HepG2 (cell line): ENCODE data around the gene COL2A1. TPM values are rescaled to one million over a fixed set of nuclear protein-coding genes. Genes with fewer than 3 reads are reported as not detected.

ENCODE experiments used
- CCDC6 ChIP-seq: sonication (generic); formaldehyde crosslinking; IDR thresholded peaks from 2 replicates; pipeline ENCODE4 v1.8.1; 2022; ENCODE audit warnings: mild to moderate bottlenecking, missing genetic modification reagents, moderate library complexity
- EED ChIP-seq: sonication (generic); formaldehyde crosslinking; IDR thresholded peaks from 2 replicates; pipeline ENCODE4 v1.5.0; 2020; ENCODE audit warnings: mild to moderate bottlenecking, missing genetic modification reagents
- FOSL1 ChIP-seq: sonication (generic); formaldehyde crosslinking; IDR thresholded peaks from 2 replicates; pipeline ENCODE4 v1.9.0; 2021; ENCODE audit warnings: missing genetic modification reagents, borderline replicate concordance
- FOXA3 ChIP-seq: IDR thresholded peaks from 2 replicates; pipeline ENCODE4 v1.6.1; 2016; ENCODE audit warnings: missing genetic modification reagents, missing compliant biosample characterization
- IKZF4 ChIP-seq: sonication (generic); formaldehyde crosslinking; IDR thresholded peaks from 2 replicates; pipeline ENCODE4 v1.5.1; 2020; ENCODE audit warnings: borderline replicate concordance, mild to moderate bottlenecking, low read depth, missing genetic modification reagents; ENCODE audit errors: not compliant biosample characterization
- REL ChIP-seq: sonication (generic); formaldehyde crosslinking; conservative IDR thresholded peaks from 2 replicates; pipeline ENCODE4 v1.8.0; 2022; ENCODE audit warnings: mild to moderate bottlenecking, missing genetic modification reagents, moderate library complexity
- ZNF101 ChIP-seq: sonication (generic); formaldehyde crosslinking; IDR thresholded peaks from 2 replicates; pipeline ENCODE4 v1.4.0; 2020; ENCODE audit warnings: mild to moderate bottlenecking, low read depth, missing genetic modification reagents, borderline replicate concordance
- ZNF17 ChIP-seq: sonication (generic); formaldehyde crosslinking; IDR thresholded peaks from 2 replicates; pipeline ENCODE4 v1.5.0; 2020; ENCODE audit warnings: mild to moderate bottlenecking, missing genetic modification reagents
- ZNF317 ChIP-seq: sonication (generic); formaldehyde crosslinking; IDR thresholded peaks from 2 replicates; pipeline ENCODE4 v1.5.0; 2020; ENCODE audit warnings: mild to moderate bottlenecking, missing genetic modification reagents
- ZNF354B ChIP-seq: sonication (generic); formaldehyde crosslinking; IDR thresholded peaks from 2 replicates; pipeline ENCODE4 v1.8.0; 2022; ENCODE audit warnings: mild to moderate bottlenecking, missing genetic modification reagents
- ZNF557 ChIP-seq: sonication (generic); formaldehyde crosslinking; IDR thresholded peaks from 2 replicates; pipeline ENCODE4 v1.4.0; 2020; ENCODE audit warnings: missing genetic modification reagents
- ZNF672 ChIP-seq: sonication (generic); formaldehyde crosslinking; IDR thresholded peaks from 2 replicates; pipeline ENCODE4 v1.8.1; 2022; ENCODE audit warnings: missing genetic modification reagents
- ZNF772 ChIP-seq: sonication (generic); formaldehyde crosslinking; IDR thresholded peaks from 2 replicates; pipeline ENCODE4 v1.5.0; 2020; ENCODE audit warnings: mild to moderate bottlenecking, missing genetic modification reagents
- polyA plus RNA-seq, 8 experiments: library from polyadenylated mRNA; depleted of rRNA in 3 of 8; stranded (reverse) in 7 of 8; unstranded in 1 of 8; fragments of >200 nt; fragmentation: Illumina TruSeq in 4 of 8; extraction: Trizol in 4 of 8; gene quantifications; 2 replicates each; pipeline versions ENCODE4 v1.2.1 to v1.2.3, GENCODE V29; 2011 to 2016; ENCODE audit warnings: low read depth in 4 of 8, missing spikeins in 1 of 8, mixed read lengths in 1 of 8; ENCODE audit not compliant: insufficient read depth in 1 of 8
- total RNA-seq, 5 experiments: library from RNA; depleted of rRNA; stranded (reverse); fragments of >200 nt; fragmentation: Illumina TruSeq; extraction: Trizol; gene quantifications; 2 replicates each; pipeline ENCODE4 v1.2.3, GENCODE V29; 2016; ENCODE audit warnings: low read depth in 1 of 5
- TF ChIP-seq, protein P1 (sequence below): sonication (generic); formaldehyde crosslinking; IDR thresholded peaks from 2 replicates; pipeline ENCODE4 v1.8.1; 2022; ENCODE audit warnings: mild to moderate bottlenecking, missing genetic modification reagents
- TF ChIP-seq, protein P2 (sequence below): sonication (generic); formaldehyde crosslinking; IDR thresholded peaks from 2 replicates; pipeline ENCODE4 v1.4.0; 2020; ENCODE audit warnings: low read depth, mild to moderate bottlenecking, missing genetic modification reagents
- TF ChIP-seq, protein P3 (sequence below): sonication (generic); formaldehyde crosslinking; IDR thresholded peaks from 2 replicates; pipeline ENCODE4 v1.5.0; 2020; ENCODE audit warnings: missing genetic modification reagents
- TF ChIP-seq, protein P4 (sequence below): sonication (generic); formaldehyde crosslinking; IDR thresholded peaks from 2 replicates; pipeline ENCODE4 v1.8.1; 2023; ENCODE audit warnings: missing genetic modification reagents, inconsistent platforms, borderline replicate concordance
- TF ChIP-seq, protein P5 (sequence below): sonication (generic); formaldehyde crosslinking; IDR thresholded peaks from 2 replicates; pipeline ENCODE4 v1.8.1; 2023; ENCODE audit warnings: missing genetic modification reagents, mild to moderate bottlenecking, borderline replicate concordance
- TF ChIP-seq, protein P6 (sequence below): sonication (generic); formaldehyde crosslinking; IDR thresholded peaks from 2 replicates; pipeline ENCODE4 v1.5.1; 2020; ENCODE audit warnings: mild to moderate bottlenecking, missing genetic modification reagents, borderline replicate concordance
- TF ChIP-seq, protein P7 (sequence below): sonication (generic); formaldehyde crosslinking; conservative IDR thresholded peaks from 2 replicates; pipeline ENCODE4 v1.4.0; 2020; ENCODE audit warnings: missing genetic modification reagents

The COL2A1 gene
- total and polyA plus RNA-seq, 2 of the 13 experiments (the other 11 are each of a cell fraction or from before 2014, with no cell fraction given): 7.4 to 38.3 TPM

DNA sequence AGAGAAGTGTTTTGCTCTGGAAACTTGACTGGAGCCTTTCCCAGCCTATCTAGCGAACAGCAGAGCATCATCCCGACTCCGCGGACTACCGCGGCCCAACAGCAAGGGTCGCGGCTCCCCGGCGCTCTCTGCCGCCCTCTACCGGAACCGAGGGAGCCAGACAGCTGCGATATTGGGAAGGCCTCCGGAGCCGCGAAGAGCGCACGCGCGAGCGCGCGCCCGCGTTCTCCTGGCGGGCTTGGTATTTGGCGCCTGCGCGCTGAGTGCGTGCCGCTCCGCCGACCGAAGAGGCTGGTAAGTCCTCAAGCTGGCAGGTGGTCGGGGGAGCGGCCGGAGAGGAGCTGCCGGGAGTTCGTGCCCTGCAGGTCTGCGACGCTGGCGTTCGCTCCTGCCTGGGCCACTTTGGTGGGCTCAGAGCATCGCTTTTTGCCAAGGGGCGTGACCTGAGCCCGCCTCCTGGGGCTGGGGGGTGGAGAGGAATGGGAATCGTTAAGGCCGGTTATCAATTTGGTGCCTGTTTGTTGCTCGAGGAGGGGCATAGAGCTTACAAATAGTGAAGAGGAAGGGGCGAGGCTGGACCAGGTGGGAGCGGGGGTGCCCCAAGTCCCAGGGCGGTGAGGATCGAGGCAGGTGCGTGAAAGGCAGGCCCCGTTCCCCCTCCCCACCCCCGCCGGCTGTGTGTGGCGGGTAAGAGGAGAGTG is 40.8 kb downstream of the COL2A1 start, which contains the start of gene TMEM106C (continued):
- TF ChIP-seq, protein P1, sequence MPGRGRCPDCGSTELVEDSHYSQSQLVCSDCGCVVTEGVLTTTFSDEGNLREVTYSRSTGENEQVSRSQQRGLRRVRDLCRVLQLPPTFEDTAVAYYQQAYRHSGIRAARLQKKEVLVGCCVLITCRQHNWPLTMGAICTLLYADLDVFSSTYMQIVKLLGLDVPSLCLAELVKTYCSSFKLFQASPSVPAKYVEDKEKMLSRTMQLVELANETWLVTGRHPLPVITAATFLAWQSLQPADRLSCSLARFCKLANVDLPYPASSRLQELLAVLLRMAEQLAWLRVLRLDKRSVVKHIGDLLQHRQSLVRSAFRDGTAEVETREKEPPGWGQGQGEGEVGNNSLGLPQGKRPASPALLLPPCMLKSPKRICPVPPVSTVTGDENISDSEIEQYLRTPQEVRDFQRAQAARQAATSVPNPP (CRISPR knock-in tag): no peak
- TF ChIP-seq, protein P2, sequence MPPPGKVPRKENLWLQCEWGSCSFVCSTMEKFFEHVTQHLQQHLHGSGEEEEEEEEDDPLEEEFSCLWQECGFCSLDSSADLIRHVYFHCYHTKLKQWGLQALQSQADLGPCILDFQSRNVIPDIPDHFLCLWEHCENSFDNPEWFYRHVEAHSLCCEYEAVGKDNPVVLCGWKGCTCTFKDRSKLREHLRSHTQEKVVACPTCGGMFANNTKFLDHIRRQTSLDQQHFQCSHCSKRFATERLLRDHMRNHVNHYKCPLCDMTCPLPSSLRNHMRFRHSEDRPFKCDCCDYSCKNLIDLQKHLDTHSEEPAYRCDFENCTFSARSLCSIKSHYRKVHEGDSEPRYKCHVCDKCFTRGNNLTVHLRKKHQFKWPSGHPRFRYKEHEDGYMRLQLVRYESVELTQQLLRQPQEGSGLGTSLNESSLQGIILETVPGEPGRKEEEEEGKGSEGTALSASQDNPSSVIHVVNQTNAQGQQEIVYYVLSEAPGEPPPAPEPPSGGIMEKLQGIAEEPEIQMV (CRISPR knock-in tag): peak; percentile 62; the same call in 1 of the 2 replicates
- TF ChIP-seq FOXA3 (CRISPR knock-in tag) (0 out of 2 replicates have a peak, but pooled peaks have one; percentile 28), REL (CRISPR knock-in tag) (no peak), ZNF354B (no peak), ZNF672 (CRISPR knock-in tag) (no peak), ZNF772 (CRISPR knock-in tag) (peak; percentile 82), ZNF317 (CRISPR knock-in tag) (0 out of 2 replicates have a peak, but pooled peaks have one; percentile 41), FOSL1 (no peak), ZNF17 (no peak), EED (CRISPR knock-in tag) (peak; percentile 87), ZNF557 (0 out of 2 replicates have a peak, but pooled peaks have one; percentile 18), IKZF4 (CRISPR knock-in tag) (no peak), ZNF101 (CRISPR knock-in tag) (no peak), CCDC6 (0 out of 2 replicates have a peak, but pooled peaks have one; percentile 50)
- TF ChIP-seq, protein P3, sequence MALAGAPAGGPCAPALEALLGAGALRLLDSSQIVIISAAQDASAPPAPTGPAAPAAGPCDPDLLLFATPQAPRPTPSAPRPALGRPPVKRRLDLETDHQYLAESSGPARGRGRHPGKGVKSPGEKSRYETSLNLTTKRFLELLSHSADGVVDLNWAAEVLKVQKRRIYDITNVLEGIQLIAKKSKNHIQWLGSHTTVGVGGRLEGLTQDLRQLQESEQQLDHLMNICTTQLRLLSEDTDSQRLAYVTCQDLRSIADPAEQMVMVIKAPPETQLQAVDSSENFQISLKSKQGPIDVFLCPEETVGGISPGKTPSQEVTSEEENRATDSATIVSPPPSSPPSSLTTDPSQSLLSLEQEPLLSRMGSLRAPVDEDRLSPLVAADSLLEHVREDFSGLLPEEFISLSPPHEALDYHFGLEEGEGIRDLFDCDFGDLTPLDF (CRISPR knock-in tag): peak; percentile 98
- TF ChIP-seq, protein P4, sequence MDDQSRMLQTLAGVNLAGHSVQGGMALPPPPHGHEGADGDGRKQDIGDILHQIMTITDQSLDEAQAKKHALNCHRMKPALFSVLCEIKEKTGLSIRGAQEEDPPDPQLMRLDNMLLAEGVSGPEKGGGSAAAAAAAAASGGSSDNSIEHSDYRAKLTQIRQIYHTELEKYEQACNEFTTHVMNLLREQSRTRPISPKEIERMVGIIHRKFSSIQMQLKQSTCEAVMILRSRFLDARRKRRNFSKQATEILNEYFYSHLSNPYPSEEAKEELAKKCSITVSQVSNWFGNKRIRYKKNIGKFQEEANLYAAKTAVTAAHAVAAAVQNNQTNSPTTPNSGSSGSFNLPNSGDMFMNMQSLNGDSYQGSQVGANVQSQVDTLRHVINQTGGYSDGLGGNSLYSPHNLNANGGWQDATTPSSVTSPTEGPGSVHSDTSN: no peak
- TF ChIP-seq, protein P5, sequence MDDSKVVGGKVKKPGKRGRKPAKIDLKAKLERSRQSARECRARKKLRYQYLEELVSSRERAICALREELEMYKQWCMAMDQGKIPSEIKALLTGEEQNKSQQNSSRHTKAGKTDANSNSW: peak; percentile 58; the same call in 1 of the 2 replicates
- TF ChIP-seq, protein P6, sequence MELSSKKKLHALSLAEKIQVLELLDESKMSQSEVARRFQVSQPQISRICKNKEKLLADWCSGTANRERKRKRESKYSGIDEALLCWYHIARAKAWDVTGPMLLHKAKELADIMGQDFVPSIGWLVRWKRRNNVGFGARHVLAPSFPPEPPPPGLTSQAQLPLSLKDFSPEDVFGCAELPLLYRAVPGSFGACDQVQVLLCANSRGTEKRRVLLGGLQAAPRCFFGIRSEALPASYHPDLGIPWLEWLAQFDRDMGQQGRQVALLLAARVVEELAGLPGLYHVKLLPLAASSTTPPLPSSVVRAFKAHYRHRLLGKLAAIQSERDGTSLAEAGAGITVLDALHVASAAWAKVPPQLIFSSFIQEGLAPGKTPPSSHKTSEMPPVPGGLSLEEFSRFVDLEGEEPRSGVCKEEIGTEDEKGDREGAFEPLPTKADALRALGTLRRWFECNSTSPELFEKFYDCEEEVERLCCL (CRISPR knock-in tag): no peak
- TF ChIP-seq, protein P7, sequence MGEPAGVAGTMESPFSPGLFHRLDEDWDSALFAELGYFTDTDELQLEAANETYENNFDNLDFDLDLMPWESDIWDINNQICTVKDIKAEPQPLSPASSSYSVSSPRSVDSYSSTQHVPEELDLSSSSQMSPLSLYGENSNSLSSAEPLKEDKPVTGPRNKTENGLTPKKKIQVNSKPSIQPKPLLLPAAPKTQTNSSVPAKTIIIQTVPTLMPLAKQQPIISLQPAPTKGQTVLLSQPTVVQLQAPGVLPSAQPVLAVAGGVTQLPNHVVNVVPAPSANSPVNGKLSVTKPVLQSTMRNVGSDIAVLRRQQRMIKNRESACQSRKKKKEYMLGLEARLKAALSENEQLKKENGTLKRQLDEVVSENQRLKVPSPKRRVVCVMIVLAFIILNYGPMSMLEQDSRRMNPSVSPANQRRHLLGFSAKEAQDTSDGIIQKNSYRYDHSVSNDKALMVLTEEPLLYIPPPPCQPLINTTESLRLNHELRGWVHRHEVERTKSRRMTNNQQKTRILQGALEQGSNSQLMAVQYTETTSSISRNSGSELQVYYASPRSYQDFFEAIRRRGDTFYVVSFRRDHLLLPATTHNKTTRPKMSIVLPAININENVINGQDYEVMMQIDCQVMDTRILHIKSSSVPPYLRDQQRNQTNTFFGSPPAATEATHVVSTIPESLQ (CRISPR knock-in tag): no peak
